Measurements from ENCODE around the gene KCNMA1.

Gene KCNMA1

DNA sequence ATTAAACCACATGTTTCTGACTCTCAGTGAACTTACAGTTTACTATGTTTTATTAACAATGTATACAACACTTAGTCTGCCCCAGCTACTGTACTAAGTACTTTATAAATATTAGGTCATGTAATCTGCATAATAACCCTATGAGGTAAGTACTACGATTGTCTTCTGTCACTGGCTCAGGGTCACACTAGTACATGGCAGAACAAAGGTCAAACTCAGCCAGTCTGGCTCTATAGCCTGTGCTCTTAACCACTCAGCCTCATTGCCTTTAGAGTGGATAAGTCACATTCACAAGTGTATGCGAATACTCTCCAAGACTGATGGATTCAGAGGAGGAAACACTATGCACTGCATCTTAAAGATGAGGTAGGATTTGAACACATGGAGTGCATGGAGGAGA lies 252.3 kb downstream of the KCNMA1 start:
- TF ChIP-seq CTCF (IDR thresholded peaks at IDR 0.05; ENCODE audit: control insufficient read depth, extremely low read depth, insufficient read depth) = no peak
- no peak for DNase-seq (ENCODE audit: low read depth)
- no peak overlapping the region for H3K4me3 ChIP-seq (ENCODE audit: low read depth, low read length)

DNA sequence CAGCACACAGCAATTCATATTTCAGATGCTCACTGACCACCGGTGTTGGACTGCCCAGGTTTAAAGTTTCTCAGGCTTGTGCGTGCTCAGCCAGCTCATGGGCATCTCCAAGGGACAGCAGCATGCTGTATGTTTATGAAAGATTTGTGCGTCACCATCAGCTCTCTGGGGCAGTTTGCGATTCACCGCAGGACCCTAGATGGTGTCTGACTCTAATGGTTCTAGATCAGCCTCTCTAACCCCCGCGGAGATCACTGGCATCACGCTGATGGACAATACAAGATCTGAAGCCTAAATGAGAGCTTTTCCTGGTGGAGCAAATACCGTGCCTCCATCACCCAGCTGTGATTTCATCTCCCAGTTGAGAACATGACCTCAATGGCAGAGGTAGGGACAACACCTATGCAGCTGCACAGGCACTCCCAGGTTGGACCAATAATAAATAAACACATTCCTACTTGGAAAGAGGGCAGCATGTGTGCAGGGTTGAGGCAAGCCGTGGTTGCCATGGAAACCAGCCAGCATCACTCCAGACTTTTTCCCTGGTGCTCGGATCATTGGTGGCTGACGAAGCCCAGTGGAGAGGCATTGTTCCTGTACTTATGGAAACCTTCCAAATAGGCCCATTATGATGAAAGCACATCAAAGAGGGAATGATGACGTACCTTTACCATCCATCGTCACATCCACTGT lies 253.6 kb downstream of the KCNMA1 start:
- no peak for DNase-seq (ENCODE audit: low read depth)
- no peak overlapping the region for H3K4me3 ChIP-seq (ENCODE audit: low read depth, low read length)
- no peak for TF ChIP-seq CTCF (IDR thresholded peaks at IDR 0.05; ENCODE audit: control insufficient read depth, extremely low read depth, insufficient read depth)

GRCh38 chr10:77381750-77382149 lies 255.9 kb downstream of the KCNMA1 start:
- TF ChIP-seq CTCF (IDR thresholded peaks at IDR 0.05; ENCODE audit: control insufficient read depth, extremely low read depth, insufficient read depth) = no peak
- H3K4me3 ChIP-seq (ENCODE audit: low read depth, low read length) = no peak overlapping the region
- DNase-seq (ENCODE audit: low read depth) = no peak

DNA sequence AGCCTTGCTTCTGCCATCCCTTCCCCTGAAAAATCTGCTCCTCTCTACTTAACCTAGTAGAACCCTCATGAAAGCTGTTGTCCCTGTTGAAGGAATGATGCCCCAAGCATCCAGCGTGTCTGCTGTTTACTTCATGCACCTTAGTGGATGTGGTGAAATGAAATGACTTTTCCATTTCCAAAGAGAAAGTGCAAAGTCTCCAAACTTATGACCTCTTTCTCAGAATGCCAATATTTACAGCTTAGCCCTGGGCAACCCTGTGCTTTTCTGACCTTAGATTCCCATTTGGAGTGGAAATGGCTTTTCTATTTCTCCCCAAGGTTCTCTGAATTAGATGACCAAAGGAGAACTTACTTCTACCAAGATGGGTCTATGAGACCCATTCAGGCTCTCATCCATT lies 256.9 kb downstream of the KCNMA1 start:
- no peak overlapping the region for H3K4me3 ChIP-seq (ENCODE audit: low read depth, low read length)
- DNase-seq (ENCODE audit: low read depth) = no peak
- no peak for TF ChIP-seq CTCF (IDR thresholded peaks at IDR 0.05; ENCODE audit: control insufficient read depth, extremely low read depth, insufficient read depth)

DNA sequence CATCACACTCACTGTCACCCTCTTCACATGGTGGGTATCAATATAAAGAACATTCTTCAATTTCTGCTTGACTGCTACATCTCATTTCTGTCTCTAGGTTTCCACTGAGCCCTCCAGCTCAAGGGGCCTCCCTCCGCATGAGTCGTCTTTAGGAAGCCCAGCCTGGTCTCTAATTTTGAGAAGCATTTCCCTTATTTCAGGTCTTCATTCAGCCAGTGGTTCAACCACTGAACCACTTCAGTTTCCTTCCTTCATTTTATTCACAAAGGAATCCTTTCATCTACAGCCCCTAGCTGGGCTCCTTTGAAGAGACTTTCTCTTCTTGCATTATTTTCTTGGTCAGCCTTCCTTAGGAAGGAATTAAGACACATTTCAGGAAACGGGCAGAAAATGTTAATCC lies 257.4 kb downstream of the KCNMA1 start:
- TF ChIP-seq CTCF (IDR thresholded peaks at IDR 0.05; ENCODE audit: control insufficient read depth, extremely low read depth, insufficient read depth) = no peak
- DNase-seq (ENCODE audit: low read depth) = no peak
- H3K4me3 ChIP-seq (ENCODE audit: low read depth, low read length) = no peak overlapping the region

DNA sequence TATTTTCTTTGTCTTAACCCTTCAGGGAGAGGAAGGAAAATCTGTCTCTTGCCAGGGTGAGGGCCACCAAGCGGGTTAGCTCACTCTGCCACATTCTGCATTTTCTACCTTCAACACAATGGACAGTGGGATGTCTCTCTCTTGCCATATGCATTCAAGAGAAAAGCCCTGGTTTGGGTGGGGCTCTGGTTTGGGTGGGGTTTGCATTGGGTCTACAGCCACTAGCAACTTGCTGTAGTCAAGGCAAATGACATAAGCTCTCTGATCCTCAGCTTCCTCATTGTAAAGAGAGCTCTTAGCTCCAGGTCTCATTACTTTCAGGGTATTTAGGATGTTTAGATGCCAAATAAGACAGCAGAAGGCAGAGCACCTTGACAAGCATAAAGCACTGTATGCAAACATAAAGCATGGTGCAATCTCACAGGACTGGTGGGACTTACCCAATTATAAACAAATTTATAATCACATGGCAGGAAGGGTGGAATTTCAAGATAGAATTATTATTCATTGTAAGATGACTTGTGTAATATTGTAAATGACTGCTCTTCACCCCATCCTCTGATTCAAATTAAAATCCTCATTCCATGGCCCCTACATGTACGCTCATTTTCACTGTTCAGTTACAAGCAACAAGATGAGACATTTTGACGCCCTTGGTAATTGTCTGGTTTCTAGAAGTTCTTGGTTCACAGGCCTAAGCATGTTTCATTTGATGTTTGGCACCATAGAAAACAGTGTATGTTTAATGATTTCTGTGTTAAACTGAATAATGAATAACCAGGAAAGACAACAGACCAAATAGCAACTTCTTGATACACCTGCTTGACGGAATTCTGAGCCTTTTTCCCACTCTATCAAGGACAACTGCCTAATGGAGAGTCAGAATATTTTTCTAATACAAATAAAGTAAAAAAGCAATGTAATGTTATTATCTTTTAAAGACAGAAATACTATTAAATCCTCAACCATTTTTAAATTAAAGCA lies 258.9 kb downstream of the KCNMA1 start:
- DNase-seq (ENCODE audit: low read depth) = no peak
- no peak overlapping the region for H3K4me3 ChIP-seq (ENCODE audit: low read depth, low read length)
- TF ChIP-seq CTCF (IDR thresholded peaks at IDR 0.05; ENCODE audit: control insufficient read depth, extremely low read depth, insufficient read depth) = no peak

All from LNCaP clone FGC (cell line).